ENCODE data around the gene NBPF3. TPM values are rescaled to one million over a fixed set of nuclear protein-coding genes. Genes with fewer than 3 reads are reported as not detected.
"Not testable (repeated sequence)": the region's sequence is repeated elsewhere in the genome, so short reads cannot be mapped to it uniquely, and the experiment has no call there.

The NBPF3 gene
- total RNA-seq, 1 donor from 2014 or later, result 10.2 TPM

DNA sequence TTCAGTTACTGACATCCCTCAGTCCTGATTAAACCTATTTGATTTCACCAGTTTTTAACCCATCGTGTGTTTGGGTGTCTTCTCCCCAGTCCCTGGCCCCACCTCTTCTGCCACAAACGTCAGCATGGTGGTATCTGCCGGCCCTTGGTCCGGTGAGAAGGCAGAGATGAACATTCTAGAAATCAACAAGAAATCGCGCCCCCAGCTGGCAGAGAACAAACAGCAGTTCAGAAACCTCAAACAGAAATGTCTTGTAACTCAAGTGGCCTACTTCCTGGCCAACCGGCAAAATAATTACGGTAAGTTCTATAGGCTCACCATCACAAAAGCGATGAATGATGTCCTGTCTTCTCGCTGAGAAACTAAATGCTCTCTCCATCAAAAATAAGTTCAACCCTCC, 28.7 kb downstream of the NBPF3 start:
- DNase-seq (ENCODE audit: low read depth), result no peak
- no peaks in the 10 kb centered on the region for H3K27me3 ChIP-seq (ENCODE audit: control insufficient read depth, insufficient read depth, low read length)
- no peaks in the 10 kb centered on the region for H3K36me3 ChIP-seq (ENCODE audit: control insufficient read depth, insufficient read depth, low read length)
- peak; percentile 26 for TF ChIP-seq CTCF (IDR thresholded peaks at IDR 0.05; ENCODE audit: insufficient read depth, low read length, poor library complexity, severe bottlenecking)
- H3K4me3 ChIP-seq (ENCODE audit: low read depth, low read length), result no peak overlapping the region

- TF ChIP-seq CTCF (IDR thresholded peaks at IDR 0.05; ENCODE audit: insufficient read depth, low read length, poor library complexity, severe bottlenecking), result no peak
- Histone ChIP-seq H3K4me3 (ENCODE audit: low read depth, low read length) (no peak overlapping the region), H3K36me3 (ENCODE audit: control insufficient read depth, insufficient read depth, low read length) (no peaks in the 10 kb centered on the region), H3K27me3 (ENCODE audit: control insufficient read depth, insufficient read depth, low read length) (no peaks in the 10 kb centered on the region)
- DNase-seq (ENCODE audit: low read depth), result no peak
These were observed 29.6 kb downstream of the NBPF3 start for GRCh38 chr1:21469581-21469980.

DNA sequence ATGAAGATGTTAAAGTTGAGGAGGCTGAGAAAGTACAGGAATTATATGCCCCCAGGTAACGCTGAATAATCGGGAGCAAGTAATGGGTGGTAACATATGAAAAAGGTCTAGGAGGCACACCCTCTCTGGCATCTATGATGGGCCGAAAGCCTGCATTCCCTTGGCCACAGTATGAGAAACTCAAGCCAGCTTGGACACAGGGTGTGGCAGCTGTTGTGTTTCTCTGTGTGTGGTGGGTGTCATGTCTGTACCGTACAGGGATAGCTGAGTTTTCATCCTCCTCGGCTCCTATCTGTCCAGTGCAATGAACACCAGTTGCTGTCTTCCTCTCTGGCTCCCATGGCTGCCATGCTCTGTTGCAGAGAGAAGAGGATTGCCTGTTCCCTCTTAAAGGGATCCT, 32.9 kb downstream of the NBPF3 start:
- Histone ChIP-seq H3K4me3 (ENCODE audit: low read depth, low read length) (no peak overlapping the region), H3K36me3 (ENCODE audit: control insufficient read depth, insufficient read depth, low read length) (no peaks in the 10 kb centered on the region), H3K27me3 (ENCODE audit: control insufficient read depth, insufficient read depth, low read length) (no peaks in the 10 kb centered on the region)
- no peak for TF ChIP-seq CTCF (IDR thresholded peaks at IDR 0.05; ENCODE audit: insufficient read depth, low read length, poor library complexity, severe bottlenecking)
- DNase-seq (ENCODE audit: low read depth), result no peak

- Histone ChIP-seq H3K36me3 (ENCODE audit: control insufficient read depth, insufficient read depth, low read length) (no peaks in the 10 kb centered on the region), H3K4me3 (ENCODE audit: low read depth, low read length) (no peak overlapping the region), H3K27me3 (ENCODE audit: control insufficient read depth, insufficient read depth, low read length) (no peaks in the 10 kb centered on the region)
- DNase-seq (ENCODE audit: low read depth), result no peak
- no peak for TF ChIP-seq CTCF (IDR thresholded peaks at IDR 0.05; ENCODE audit: insufficient read depth, low read length, poor library complexity, severe bottlenecking)
These were observed 38.4 kb downstream of the NBPF3 start for GRCh38 chr1:21478356-21478755.

- not testable (repeated sequence) for DNase-seq (ENCODE audit: low read depth); H3K4me3 ChIP-seq (ENCODE audit: low read depth, low read length); H3K36me3 ChIP-seq (ENCODE audit: control insufficient read depth, insufficient read depth, low read length); H3K27me3 ChIP-seq (ENCODE audit: control insufficient read depth, insufficient read depth, low read length)
These were observed 43.9 kb downstream of the NBPF3 start for GRCh38 chr1:21483881-21484280.

GRCh38 chr1:21489146-21489545, 49.2 kb downstream of the NBPF3 start:
- H3K4me3 ChIP-seq (ENCODE audit: low read depth, low read length), result no peak overlapping the region
- TF ChIP-seq CTCF (IDR thresholded peaks at IDR 0.05; ENCODE audit: insufficient read depth, low read length, poor library complexity, severe bottlenecking), result no peak

More at GRCh38 chr1:21489146-21489545, 49.2 kb downstream of the NBPF3 start:
- Histone ChIP-seq H3K27me3 (ENCODE audit: control insufficient read depth, insufficient read depth, low read length) (peaks cover 4% of the 10 kb centered on the region), H3K36me3 (ENCODE audit: control insufficient read depth, insufficient read depth, low read length) (no peaks in the 10 kb centered on the region)
- no peak for DNase-seq (ENCODE audit: low read depth)
